Activated T-cell treated with anti-CD3 and anti-CD28 coated beads, Interleukin-2, amount 50 U/mL, for 24 hours (primary cell): ENCODE measurements around the gene EIF2B2.

ENCODE experiments used
- DNase-seq: peaks from one replicate; pipeline ENCODE4 v3.0.0-alpha.2; 2020
- H3K27ac Mint-ChIP-seq: 2 replicates; pipeline ENCODE4 v1.8.0; 2020; ENCODE audit warnings: mild to moderate bottlenecking, mixed read lengths
- H3K27me3 Mint-ChIP-seq: 2 replicates; pipeline ENCODE4 v1.8.0; 2020; ENCODE audit warnings: mixed read lengths
- H3K36me3 Mint-ChIP-seq: 2 replicates; pipeline ENCODE4 v1.8.0; 2020; ENCODE audit warnings: low read depth, mixed read lengths
- H3K4me1 Mint-ChIP-seq: 2 replicates; pipeline ENCODE4 v1.8.0; 2020; ENCODE audit warnings: low read depth, mixed read lengths
- H3K4me3 Mint-ChIP-seq: 2 replicates; pipeline ENCODE4 v1.8.0; 2020; ENCODE audit warnings: mild to moderate bottlenecking, moderate library complexity, mixed read lengths
- H3K9me3 Mint-ChIP-seq: 2 replicates; pipeline ENCODE4 v1.8.0; 2020; ENCODE audit warnings: mixed read lengths

Gene EIF2B2

DNA sequence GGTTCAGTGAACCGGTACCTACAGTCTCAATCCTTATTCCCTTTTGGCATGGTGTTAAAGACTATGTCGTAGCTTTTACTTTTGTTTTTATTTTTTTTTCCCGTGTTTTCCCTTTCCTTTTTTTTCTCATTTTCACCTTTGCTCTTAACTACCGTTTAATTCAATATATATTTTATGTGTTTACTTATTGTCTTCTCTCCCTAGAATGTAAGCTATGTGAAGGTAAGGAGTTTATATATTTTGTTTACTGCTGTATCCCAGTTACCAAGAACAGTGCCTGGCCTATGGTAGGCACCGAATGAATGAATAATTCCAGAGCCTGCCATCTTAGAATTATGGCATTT lies 48.8 kb downstream of the EIF2B2 start:
- peak overlapping the region; percentile 97 for H3K27ac Mint-ChIP-seq
- H3K36me3 Mint-ChIP-seq: peaks cover 85% of the 10 kb centered on the region
- H3K4me1 Mint-ChIP-seq: peaks cover 72% of the 10 kb centered on the region
- peak overlapping the region; percentile 89 for H3K4me3 Mint-ChIP-seq
- no peak for DNase-seq
- H3K9me3 Mint-ChIP-seq: no peaks in the 10 kb centered on the region
- H3K27me3 Mint-ChIP-seq: no peaks in the 10 kb centered on the region

DNA sequence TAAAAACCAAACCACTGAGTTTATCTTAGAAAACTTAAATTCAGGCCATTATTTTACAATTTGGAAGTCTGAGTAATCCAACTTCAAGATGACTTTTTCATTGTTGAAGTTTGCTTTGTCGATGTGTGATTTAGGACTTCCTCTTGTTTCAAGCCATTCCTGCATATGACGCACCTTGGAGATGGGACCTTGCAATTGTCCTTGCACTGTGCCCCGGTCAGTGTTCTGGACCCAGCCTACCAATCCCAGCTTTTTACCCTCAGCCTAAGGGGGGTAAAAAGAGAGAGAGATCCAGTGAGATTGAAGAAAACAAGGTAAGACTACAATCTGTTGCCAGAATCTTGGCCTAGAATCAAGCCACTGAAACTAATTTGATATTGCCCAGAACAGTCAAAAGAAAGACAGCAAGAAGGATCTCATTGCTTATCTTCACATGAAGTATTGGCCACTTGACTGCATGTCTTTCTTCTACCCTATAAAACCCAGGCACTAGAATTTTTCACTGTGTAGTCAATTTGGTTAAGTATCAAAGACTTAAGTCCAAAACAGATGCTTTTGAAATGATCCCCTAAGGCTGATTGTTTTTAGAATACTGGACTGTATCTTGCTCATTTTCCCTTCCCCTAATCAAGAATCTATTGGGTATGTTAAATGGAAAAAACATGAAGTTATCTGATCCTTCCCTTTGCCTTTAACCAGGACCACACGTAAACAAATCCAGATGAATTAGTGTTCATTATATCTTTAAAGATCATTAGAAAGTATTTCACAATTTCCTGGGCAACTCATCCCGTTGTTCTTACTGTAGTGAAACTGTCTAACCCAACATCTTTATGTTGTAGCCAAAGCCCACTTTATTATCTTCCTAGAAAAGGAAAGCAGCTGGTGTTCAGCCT lies 50.9 kb downstream of the EIF2B2 start:
- peaks cover 76% of the 10 kb centered on the region for H3K36me3 Mint-ChIP-seq
- H3K27ac Mint-ChIP-seq: no peak overlapping the region
- no peaks in the 10 kb centered on the region for H3K9me3 Mint-ChIP-seq
- no peaks in the 10 kb centered on the region for H3K27me3 Mint-ChIP-seq
- peaks cover 53% of the 10 kb centered on the region for H3K4me1 Mint-ChIP-seq
- no peak for DNase-seq
- H3K4me3 Mint-ChIP-seq: no peak overlapping the region

DNA sequence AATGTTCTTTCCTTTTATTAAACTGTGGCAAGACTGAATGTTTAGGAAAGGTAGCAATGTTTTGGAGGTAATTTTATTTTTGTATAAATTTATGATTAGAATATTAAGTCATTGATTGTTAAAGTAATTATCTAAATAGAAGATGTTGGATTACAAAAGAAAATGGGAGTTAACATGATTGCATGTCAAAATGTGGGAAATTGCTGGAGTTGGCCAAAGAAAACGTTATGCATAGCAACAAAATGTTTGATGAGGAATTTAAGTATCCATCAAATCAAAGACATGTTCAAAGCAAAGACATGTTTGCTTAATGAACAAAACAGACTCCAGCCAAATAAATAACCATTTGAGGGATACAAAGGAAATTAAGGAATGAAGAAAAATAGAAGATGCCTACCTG lies 51.7 kb downstream of the EIF2B2 start:
- Mint-ChIP-seq H3K36me3 (peaks cover 74% of the 10 kb centered on the region), H3K27ac (no peak overlapping the region), H3K4me3 (no peak overlapping the region), H3K27me3 (no peaks in the 10 kb centered on the region), H3K9me3 (no peaks in the 10 kb centered on the region), H3K4me1 (peaks cover 50% of the 10 kb centered on the region)
- DNase-seq: no peak

DNA sequence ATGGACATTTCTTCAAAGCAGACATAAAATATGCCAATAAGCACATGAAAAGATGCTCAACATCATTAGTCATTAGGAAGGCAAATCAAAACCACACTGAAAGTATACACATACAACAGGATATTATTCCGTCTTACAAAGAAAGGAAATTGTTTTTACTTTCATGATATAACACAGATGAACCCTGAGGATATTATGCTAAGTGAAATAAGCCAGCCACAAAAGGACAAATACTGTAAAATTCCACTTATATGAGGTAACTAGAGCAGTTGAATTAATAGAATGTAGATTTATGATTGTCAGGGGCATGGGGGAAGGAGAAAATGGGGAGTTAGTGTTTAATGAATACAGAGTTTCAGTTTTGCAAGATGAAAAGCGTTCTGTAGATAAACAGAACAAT lies 56.9 kb downstream of the EIF2B2 start:
- Mint-ChIP-seq H3K4me1 (peaks cover 43% of the 10 kb centered on the region), H3K9me3 (no peaks in the 10 kb centered on the region), H3K4me3 (no peak overlapping the region), H3K27ac (no peak overlapping the region), H3K27me3 (no peaks in the 10 kb centered on the region), H3K36me3 (peaks cover 73% of the 10 kb centered on the region)
- DNase-seq: no peak

DNA sequence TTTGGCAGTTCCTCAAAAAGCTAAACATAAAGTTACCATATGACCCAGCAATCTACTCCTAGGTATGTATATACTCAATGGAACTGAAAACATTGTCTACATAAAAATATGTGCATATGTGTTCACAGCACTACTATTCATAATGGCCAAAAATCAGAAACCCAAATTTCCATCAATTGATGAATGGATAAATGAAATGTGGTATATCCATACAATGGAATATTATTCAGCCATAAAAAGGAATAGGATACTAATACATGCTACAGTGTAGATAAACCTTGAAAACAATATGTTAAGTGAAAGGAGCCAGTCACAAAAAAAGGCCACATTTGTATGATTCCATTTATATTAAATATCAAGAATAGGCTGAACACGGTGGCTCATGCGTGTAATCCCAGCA lies 57.7 kb downstream of the EIF2B2 start:
- H3K4me3 Mint-ChIP-seq: no peak overlapping the region

More for the DNA sequence above, 57.7 kb downstream of the EIF2B2 start:
- no peak for DNase-seq
- Mint-ChIP-seq H3K27me3 (no peaks in the 10 kb centered on the region), H3K9me3 (no peaks in the 10 kb centered on the region), H3K36me3 (peaks cover 69% of the 10 kb centered on the region), H3K27ac (no peak overlapping the region), H3K4me1 (peaks cover 43% of the 10 kb centered on the region)
